ENCODE data around the gene SMIM44.
A peak's percentile ranks its signal among the peaks of the same experiment; 100 is the strongest.
"Not testable (repeated sequence)": the region's sequence is repeated elsewhere in the genome, so short reads cannot be mapped to it uniquely, and the experiment has no call there.

Gene SMIM44

GRCh38 chr19:3509566-3509989 is 26.3 kb upstream of the SMIM44 start:
- Mint-ChIP-seq H3K4me1 (peaks cover 74% of the 10 kb centered on the region), H3K27ac (peak overlapping the region; percentile 39), H3K4me3 (peak overlapping the region; percentile 64)

DNA sequence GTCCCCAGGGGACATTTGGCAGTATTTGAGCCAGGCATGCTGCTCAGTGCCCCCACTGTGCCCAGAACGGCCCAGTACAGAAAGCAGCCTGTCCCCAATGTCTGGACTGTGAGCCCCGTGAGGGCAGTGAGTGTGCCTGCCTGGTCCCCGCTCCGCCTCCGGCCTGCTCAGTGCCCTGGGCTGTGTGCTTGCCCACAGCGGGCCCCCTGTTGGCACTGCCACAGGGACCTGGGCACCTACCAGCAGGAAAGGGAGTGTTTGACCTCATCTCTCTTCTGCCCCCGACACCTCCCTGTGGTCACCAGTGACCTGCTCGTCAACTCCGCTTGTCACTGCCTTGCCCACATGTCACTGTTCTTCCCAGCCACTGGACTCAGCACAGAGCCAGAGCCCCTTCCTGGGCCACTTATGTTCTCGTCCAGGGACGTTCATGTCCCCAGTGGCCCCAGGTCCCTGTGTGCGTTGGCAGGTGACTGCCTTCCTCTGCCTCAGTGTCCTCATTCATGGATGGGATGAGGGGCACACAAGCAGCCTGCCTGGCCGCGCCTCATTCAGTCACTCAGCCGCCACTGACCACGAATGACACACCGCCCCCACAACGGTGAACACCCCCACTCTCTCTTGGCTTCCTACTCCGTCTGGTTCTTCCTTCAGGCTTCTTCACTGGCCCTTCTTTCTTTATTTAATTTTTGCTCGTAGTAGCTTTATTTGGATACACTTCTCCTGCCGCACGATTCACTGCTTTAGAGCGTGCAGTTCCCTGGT is 25.7 kb upstream of the SMIM44 start:
- Mint-ChIP-seq H3K27me3 (ENCODE audit: low read depth, poor library complexity) (peaks cover 3% of the 10 kb centered on the region), H3K9me3 (no peaks in the 10 kb centered on the region), H3K4me1 (peaks cover 70% of the 10 kb centered on the region), H3K4me3 (peak overlapping the region; percentile 93), H3K36me3 (ENCODE audit: low read depth) (peaks cover 13% of the 10 kb centered on the region), H3K27ac (no peak overlapping the region)
- TF ChIP-seq CTCF (IDR thresholded peaks at IDR 0.05) = no peak
- DNase-seq = no peak

More at GRCh38 chr19:3509566-3509989, 26.3 kb upstream of the SMIM44 start:
- peaks cover 3% of the 10 kb centered on the region for H3K27me3 Mint-ChIP-seq (ENCODE audit: low read depth, poor library complexity)
- TF ChIP-seq CTCF (IDR thresholded peaks at IDR 0.05) = no peak
- H3K9me3 Mint-ChIP-seq = no peaks in the 10 kb centered on the region
- no peak for DNase-seq
- peaks cover 13% of the 10 kb centered on the region for H3K36me3 Mint-ChIP-seq (ENCODE audit: low read depth)

DNA sequence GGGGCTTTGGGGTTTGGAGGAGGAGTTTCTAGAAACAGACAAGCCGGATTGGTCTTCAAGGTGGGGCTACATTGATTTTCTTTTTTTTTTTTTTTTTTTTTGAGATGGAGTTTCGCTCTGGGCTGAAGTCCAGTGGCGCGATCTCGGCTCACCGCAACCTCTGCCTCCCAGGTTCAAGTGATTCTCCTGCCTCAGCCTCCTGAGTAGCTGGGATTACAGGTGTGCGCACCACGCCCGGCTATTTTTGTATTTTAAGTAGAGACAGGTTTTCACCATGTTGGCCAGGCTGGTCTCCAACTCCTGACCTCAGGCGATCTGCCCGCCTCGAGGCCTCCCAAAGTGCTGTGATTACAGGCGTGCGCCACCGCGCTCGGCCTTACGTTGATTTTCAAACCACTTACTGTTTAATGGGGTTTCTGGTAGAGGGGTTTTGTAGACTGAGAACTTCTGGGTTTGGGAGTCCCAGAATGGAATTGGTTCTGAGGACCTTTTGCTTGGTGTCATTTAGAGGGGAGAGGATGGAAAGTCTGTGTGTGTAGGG is 24.9 kb upstream of the SMIM44 start:
- not testable (repeated sequence) for DNase-seq; H3K27me3 Mint-ChIP-seq (ENCODE audit: low read depth, poor library complexity); H3K9me3 Mint-ChIP-seq
- peaks cover 66% of the 10 kb centered on the region for H3K4me1 Mint-ChIP-seq
- peaks cover 13% of the 10 kb centered on the region for H3K36me3 Mint-ChIP-seq (ENCODE audit: low read depth)
- peak overlapping the region; percentile 66 for H3K27ac Mint-ChIP-seq
- peak overlapping the region; percentile 93 for H3K4me3 Mint-ChIP-seq

- H3K27ac Mint-ChIP-seq = peak overlapping the region; percentile 62
- peaks cover 3% of the 10 kb centered on the region for H3K27me3 Mint-ChIP-seq (ENCODE audit: low read depth, poor library complexity)
- H3K4me1 Mint-ChIP-seq = peaks cover 62% of the 10 kb centered on the region
- TF ChIP-seq CTCF (IDR thresholded peaks at IDR 0.05) = no peak
- H3K9me3 Mint-ChIP-seq = no peaks in the 10 kb centered on the region
- peak overlapping the region; percentile 93 for H3K4me3 Mint-ChIP-seq
- DNase-seq = peak; percentile 43
- H3K36me3 Mint-ChIP-seq (ENCODE audit: low read depth) = peaks cover 13% of the 10 kb centered on the region
Observed at GRCh38 chr19:3507371-3508120, 24.3 kb upstream of the SMIM44 start.

DNA sequence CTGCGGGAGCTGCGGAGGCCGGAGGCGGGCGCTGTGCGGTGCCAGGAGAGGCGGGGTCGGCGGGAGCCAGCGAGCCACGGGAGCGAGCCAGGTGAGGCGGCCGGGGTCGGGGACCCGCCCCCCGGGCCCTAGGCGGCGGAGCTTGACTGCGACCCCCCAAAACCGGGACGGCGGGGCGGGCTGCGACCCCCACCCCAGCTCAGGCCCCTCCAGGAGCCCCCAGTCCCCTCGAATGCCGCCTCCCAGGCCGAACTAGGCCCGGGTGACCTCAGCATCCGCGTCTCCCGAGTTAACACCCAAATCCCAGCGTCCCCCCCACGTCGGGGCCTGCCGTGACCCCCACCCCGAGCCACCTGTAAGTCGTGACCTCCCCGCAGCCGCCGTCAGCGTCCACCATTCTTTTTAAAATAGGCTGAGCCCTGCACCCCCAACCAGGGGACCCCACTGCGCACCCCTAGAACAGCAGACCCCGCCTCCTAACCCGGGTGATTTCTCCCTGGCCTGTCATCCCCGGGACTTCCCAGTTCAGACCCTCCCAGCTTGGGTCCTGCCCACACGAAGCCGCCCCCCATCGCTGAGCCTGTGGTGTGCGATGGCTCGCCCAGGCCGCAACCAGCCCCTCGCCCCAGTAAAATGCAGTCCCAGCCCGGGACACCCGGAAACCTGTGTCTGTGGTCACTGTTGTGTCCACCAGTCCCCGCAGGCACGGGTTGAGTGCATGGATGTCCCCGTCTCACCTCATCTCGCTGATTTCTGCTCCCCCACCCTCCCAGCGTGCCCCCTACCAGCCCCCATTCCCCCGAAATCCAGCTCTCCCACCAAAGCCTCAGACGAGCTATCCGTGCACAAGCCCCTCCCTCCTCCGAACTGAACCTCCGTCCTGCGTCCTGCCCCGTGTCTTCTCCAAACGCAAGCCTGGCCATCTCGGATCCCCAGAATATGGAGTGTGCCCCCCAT is 23.4 kb upstream of the SMIM44 start:
- Mint-ChIP-seq H3K36me3 (ENCODE audit: low read depth) (peaks cover 13% of the 10 kb centered on the region), H3K27me3 (ENCODE audit: low read depth, poor library complexity) (peaks cover 3% of the 10 kb centered on the region), H3K9me3 (no peaks in the 10 kb centered on the region), H3K27ac (peak overlapping the region; percentile 62), H3K4me1 (peaks cover 53% of the 10 kb centered on the region), H3K4me3 (peak overlapping the region; percentile 93)
- no peak for TF ChIP-seq CTCF (IDR thresholded peaks at IDR 0.05)
- peak; percentile 46 for DNase-seq
